EL (cell line): Measurements from ENCODE around the gene LSM14B.
"Not testable (repeated sequence)": the region's sequence is repeated elsewhere in the genome, so short reads cannot be mapped to it uniquely, and the experiment has no call there.

Source experiments
- DNase-seq: peaks from one replicate; pipeline ENCODE4 v3.0.0-alpha.2; 2016

LSM14B gene

DNA sequence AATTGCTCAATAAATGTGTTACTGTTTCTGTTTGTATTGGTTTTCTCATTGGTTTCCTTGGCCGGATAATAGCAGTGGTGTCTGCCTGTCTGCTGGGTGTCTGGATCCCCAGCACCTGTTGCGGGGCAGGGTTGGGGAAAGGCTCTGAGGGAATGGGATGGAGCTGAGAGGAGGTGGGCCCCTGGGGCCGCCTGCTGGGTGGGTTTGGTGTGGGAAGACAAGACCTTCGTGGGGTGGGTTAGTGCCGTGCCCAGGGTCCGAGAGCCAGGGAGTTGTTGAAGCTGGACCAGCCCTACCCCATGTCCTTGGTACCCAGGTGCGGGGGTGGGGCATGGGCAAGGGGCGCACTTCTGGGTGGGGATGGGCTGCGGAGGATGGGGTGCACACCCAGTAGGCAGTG, 25.3 kb downstream of the LSM14B start:
- no peak for DNase-seq

DNA sequence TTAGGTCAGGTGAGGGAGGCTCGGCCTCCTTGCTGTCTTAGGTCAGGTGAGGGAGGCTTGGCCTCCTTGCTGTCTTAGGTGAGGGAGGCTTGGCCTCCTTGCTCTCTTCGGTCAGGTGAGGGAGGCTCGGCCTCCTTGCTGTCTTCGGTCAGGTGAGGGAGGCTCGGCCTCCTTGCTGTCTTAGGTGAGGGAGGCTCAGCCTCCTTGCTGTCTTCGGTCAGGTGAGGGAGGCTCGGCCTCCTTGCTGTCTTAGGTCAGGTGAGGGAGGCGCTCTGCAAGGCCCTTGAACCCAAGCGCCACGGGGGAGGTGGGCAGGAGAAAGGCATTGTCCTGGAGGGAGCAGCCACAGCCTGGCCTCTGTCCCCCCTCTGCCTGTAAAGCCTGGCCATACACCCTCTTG, 26.1 kb downstream of the LSM14B start:
- DNase-seq, result not testable (repeated sequence)

DNA sequence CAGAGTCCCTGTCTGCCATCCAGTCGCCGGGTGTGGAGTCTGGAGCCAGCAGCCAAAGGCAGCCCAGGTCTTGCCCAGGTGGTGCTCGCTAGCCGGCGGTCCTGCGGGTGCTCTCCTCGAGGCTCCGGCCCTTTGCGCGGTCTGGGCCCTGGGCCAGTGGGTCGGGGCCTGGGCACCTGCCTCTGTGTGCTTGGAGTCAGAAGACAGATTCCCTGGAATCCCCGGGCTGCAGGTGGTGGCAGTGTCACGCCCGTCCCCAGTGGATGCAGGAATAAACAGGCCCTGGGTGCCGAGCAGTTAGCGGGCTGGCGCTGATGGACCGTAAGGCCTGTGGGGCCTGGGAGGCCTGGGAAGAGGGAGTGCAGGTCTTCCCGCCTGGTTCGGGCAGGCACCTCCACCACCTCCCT, 26.6 kb downstream of the LSM14B start:
- no peak for DNase-seq

DNA sequence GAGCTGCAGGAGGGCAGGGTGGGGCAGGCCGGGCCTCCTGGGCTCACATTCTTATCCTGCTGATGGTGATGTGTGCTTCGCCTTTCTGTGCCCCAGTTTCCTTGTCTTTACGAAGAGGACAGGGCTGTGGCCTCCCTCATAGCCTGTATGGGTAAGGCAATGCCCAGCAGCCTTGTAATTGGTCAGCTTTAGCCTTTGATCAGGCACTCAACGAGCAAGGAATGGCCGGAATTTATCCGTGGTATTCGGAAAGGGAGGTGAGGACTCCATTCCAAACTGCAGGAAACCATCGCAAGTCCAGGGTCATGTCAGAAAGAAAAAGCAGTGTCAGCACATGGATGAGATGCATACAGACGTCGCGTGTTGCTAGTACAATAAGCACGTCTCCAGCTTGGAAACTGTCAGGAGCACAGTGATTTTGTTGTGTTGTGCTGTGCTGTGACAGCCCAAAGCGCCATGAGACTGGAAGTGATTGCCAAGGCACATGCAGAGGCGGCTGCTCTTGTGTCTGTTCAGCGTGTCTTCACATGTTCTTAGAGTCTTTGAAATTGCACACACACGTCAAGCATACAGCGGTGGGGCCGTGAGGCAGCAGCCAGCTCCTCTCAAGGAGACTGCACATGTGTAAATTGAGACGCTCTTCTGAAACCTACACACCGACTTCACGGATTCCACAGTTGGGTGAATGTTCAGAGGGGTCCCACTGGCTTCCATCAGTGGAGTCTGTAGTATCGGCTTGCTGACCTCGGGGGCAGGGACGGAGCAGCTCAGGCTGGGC, 27.4 kb downstream of the LSM14B start:
- no peak for DNase-seq

DNA sequence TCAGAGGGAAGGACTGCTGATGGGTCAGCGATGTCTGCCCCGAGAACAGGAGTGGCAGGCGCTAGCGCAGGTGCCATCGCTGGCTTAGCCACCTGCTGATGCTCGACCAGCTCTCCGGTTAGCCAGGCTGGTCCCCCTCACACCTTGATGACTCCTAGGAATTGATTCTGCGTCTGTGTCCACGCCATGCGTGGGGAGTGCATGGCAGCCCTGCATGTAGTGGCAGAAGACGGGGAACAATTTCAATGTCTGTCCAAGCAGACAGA, 28.0 kb downstream of the LSM14B start:
- no peak for DNase-seq

DNA sequence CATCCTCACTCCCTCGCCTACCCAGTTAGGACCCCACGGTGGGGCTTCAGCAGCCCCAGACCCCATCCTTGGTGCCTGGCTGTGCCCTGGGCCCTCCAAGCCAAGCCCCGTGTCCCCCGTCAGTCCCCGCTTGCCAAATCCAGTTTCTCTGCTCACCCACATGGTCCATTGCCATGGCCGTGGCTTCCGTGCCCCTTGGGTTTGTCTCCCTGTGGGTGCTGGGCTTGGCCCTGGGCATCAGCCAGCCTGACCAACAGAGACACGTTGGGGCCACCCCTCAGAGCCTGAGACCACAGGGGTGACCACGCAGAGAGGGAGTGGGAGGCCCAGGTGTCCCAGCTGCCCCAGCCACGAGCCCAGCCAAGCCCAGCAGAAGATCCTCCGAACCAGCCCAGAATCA, 28.9 kb downstream of the LSM14B start:
- DNase-seq, result no peak

DNA sequence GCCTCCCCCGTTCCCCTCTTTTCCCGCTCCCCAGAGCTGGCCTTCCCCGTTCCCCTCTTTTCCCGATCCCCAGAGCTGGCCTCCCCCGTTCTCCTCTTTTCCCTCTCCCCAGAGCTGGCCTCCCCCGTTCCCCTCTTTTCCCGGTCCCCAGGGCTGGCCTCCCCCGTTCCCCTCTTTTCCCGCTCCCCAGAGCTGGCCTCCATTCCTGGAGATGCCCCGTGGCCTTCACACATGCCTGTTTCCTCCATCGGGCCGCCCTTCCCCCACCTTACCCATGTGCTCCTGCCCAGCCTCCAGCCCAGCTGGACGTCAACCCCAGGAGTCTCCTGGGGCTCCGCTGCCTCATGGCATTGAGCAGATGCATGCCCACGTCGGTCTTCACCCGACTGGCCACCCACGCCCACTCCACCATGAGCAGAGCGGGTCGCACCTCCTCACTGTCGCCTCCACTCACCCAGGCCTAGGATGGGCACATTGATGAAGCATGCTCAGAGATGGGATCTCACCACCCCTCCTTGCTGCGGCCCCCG, 29.6 kb downstream of the LSM14B start:
- no peak for DNase-seq

DNA sequence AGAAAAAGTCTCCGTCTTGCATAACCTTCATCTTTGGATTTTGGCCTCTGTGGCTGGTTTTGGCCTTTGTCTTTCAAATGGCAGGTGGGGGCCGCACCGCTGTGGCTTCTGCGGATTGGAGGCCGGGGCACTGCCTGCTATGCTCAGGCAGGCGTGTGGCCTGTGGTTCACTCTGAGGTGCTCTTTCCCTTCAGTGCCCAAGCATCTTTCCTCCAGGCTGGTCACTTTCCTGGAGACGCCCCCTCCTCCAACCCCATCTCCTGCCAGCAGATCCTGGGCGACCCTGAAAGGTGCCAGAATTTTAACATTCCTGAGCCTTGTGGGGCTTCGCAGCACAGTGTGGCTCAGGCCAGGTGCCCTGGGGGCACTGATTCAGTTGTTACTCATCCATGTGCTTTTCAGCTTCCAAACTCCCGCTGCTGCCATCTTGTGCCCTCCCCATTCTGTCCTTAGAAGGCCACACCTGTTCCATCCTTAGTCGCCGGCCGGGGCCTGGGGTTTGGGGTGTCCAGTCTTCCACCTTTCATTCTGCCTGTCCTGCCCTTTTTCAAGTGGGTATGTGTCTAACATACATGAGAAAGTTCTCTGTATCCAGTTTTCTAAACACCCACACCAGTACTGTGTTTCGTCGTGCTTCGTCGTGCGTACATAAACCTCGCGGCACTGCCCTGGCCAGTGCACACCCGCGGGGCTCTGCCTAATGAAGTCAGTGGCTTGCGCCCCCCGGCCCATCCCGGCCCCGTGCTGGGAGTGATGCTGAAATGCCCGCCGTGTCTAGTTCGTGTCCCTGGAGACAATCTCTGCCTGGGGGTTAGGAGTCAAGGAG, 33.4 kb downstream of the LSM14B start:
- peak; percentile 78 for DNase-seq

DNA sequence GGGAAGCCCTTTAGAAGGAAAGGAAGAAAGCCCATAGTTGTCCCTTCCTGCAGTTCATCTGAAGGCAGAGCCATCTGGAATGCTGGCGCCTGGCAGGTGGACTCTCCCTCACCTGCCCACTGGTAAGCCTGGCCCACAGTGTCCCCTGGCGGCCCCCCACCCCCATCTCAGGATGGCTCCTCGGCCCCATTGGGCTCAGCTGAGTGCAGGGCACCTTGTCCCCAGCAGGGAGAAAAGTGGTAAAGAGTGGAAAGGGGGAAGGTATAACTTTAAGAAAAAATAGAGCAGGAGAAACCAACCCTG, 33.9 kb downstream of the LSM14B start:
- DNase-seq, result no peak

DNA sequence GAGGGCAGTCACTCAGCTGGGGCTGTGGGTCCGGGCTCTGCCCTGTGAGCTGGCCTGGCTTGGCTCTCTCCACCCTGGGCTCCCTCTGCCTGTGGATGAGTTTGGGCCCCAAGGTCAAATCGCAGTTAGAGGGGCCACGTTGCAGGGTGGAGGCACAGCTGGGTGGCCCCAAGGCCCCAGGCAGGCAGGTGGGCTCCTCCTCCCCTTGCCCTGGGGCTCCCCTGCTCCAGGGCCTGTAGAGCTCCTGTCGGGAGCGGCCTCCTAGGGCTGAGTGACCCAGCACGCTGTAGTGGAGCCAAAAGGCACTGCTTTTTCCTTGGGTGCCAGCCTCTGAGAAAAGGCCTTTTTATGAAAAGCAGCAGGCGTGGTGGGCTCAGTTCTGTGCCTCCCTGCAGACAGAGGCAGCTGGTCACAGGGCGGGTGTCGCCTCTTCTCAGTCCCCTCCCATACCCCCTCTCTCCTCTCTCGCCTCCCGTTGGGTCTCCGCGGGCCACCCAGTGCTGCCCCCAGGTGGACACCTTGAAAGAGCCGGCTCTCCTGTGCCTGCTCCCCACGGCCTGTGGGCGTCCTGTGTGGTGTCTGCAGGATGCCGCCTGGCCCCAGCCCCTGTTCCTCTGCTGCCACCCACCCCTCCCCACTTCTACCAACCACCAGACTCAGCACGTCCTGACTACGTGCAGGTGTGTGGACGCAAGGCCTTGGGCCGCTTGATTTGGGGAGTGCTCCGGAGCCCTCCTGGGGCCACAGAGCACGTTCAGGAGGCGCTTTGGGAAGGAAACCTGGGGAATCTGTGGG, 34.5 kb downstream of the LSM14B start:
- DNase-seq, result peak; percentile 42

DNA sequence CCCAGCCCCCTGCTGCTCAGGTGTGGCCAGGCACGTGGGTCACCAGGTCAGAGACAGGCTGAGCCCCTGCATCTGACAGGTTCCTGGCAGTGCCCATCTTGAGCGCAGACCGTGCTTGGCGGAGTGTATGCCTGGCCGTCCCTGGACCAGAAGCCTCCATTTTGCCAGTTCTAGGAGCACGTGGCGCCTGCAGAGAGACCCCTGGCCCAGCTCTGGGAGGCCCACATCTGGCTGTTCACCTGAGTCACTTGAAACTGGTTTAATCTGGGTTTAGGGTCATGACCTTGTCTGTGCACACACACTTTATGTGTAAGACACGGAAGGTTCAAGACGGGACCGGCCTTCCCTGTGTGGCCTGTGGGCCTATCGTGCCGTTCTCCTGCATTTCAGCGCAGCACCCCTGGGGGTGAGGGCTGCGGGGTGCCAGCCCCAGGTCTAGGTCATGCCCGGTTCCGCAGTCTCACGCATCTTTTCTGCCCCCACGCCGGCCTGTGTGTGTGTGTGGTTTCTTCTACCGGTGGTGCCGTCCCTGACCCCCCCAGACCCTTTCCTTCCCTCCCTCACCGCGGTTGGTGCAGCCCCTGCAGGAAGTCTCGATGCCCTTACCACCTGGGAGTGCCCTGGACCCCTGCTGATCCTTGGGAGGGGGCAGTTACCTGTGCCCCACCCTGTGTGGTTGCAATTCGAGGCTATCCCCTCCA, 35.3 kb downstream of the LSM14B start:
- no peak for DNase-seq

DNA sequence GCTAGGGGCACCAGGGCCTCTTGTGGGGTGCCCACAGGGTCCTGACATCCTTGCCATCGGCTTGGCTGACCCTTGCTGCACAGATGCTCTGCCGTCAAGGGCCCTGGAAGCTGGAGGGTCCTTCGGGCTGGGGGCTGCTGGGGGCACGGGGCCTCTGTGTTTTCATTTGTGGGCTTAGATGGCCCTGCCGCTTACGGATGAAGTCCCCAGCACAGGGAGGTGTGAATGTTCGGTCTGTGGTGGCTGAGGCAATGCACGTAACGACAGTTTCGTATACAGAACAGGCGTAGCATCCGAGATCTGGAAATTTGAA, 35.8 kb downstream of the LSM14B start:
- no peak for DNase-seq

DNA sequence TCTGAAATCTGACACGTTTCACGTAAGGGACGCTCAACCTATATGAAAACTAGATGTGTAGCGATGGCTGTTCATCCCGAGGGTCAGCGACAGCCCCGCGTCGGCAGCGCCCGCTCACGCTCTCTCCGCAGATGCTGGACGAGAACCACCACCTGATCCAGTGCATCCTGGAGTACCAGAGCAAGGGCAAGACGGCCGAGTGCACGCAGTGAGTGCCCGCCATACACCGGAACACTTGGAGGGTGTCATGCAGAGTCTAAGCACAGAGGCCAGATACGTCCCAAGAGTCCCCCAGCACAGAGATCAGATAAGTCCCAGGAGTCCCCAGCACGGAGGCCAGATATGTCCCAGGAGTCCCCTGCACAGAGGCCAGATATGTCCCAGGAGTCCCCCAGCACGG, 36.3 kb downstream of the LSM14B start:
- DNase-seq, result no peak

DNA sequence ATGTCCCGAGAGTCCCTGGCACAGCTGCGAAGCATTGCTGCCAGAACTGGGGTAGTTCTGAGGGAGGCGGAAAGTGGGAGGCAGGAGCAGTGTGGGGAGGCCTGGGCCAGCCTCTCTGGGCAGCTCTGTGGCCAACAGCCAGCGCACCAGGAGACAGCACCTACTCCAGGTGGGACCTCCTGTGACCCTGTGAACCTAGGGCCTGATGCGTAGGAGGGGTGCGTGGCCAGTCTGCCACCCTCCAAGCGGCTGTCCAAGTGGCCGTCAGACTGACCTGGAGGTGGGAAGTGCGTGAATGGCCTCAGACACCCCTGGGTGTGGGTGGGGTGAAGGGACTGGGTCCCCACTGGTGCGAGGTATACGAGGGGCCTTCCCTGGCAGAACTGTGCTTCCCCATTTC, 36.8 kb downstream of the LSM14B start:
- no peak for DNase-seq

DNA sequence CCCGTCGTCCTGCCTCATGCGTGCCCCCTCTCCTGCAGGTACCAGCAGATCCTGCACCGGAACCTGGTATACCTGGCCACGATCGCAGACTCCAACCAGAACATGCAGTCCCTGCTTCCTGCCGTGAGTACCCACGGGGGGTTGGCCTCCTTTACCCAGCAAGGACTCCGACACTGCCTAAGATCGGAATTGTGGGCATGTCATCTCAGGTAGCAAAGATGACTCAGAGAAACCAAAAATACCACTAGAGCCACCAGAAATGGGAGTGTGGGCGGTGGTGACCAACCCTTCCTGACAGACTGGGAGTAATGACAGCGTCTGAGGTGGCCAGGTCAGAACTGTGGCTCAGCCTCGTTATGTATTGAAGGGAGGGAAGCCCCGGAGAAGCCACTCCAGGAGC, 37.6 kb downstream of the LSM14B start:
- peak; percentile 28 for DNase-seq

DNA sequence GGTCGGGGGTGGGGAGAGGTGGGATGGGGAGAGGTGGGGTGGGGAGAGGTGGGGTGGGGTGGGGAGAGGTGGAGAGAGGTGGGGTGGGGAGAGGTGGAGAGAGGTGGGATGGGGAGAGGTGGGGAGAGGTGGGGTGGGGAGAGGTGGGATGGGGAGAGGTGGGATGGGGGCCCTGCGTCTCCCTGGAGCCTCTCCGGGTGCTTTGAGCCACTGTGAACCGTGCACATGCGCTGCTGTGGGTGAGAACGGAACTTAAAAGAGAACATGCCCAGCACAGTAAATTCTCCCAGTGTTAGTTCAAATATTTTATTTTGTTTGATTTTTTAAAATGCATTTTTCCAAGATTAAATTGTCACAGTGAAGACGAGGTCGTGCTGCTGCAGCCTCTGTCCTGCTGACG, 38.0 kb downstream of the LSM14B start:
- no peak for DNase-seq

DNA sequence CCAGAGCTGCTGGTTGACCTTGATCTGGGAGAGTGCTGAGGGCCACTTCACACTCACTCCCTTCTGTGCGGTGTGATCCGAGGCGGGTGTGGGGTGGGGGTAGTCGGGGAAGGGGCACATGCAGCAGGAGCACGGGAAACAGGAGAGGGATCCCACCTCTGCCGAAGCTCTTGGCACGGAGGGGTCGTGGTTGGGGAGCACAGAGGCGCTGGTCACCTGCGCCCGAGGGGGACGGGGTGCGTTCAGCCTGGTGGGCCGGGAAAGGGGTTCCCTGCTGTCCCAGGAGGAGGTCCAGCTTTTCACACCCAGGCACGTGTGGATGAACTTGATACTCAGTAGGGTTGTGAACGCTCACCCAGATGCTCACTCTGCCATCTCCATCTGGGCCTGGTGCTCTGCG, 38.6 kb downstream of the LSM14B start:
- no peak for DNase-seq

DNA sequence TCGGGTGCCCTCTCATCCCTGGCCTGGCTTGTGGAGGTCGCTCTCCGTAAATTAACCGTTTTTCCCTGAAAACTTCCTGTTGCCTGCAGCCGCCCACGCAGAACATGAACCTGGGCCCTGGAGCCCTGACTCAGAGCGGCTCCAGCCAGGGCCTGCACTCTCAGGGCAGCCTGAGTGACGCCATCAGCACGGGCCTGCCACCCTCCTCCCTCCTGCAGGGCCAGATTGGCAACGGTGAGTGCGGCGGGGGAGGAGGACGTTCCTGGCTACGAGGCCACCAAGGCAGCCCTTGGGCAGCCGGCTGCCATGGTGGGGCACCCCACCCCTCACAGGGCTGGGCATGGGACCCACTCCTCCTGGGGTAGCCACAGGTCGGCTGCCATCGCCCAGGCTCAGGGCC, 39.1 kb downstream of the LSM14B start:
- peak; percentile 66 for DNase-seq

DNA sequence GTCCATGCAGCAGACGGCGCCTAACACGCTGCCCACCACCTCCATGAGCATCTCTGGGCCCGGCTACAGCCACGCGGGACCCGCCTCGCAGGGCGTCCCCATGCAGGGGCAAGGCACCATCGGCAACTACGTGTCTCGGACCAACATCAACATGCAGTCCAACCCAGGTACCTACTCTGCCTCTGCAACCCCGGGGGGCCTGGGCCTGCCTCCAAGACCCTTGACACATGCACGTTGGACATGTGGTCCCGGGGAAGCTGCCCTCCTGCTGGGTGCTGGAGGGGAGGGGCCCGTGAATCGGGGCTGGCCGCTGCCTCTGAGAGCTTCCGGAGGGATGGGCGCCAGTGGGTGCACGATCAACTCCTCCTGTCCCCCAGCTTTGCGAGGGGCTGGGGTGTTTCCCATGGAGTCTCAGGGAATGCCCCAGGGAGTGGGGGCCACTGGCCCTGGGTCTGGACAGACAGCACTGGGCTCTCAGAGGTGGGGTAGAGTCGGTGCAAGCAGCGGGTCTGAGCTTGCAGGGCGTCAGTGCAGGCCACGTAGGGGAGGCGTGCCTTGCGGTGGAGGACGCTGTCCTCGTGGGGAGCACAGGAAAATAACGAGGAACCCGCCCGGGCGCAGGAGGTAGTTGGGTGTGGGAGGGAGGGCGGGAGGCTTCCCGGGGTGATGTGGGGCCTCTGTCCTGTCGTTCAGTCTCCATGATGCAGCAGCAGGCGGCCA, 40.6 kb downstream of the LSM14B start:
- no peak for DNase-seq

DNA sequence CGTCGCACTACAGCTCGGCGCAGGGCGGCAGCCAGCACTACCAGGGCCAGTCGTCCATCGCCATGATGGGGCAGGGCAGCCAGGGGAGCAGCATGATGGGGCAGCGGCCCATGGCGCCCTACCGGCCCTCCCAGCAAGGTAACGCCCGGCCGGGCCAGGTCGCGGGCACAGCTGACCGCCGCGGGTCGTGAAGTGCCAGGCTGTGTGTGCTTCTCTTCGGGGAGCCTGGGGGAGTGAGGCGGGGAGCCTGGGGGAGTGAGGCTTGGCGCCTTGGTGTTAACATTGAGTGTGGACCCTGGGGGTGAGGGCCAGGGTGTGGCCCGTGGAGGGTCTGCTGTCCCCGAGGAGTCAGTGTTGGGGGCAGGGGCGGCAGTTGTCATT, 41.2 kb downstream of the LSM14B start:
- no peak for DNase-seq

DNA sequence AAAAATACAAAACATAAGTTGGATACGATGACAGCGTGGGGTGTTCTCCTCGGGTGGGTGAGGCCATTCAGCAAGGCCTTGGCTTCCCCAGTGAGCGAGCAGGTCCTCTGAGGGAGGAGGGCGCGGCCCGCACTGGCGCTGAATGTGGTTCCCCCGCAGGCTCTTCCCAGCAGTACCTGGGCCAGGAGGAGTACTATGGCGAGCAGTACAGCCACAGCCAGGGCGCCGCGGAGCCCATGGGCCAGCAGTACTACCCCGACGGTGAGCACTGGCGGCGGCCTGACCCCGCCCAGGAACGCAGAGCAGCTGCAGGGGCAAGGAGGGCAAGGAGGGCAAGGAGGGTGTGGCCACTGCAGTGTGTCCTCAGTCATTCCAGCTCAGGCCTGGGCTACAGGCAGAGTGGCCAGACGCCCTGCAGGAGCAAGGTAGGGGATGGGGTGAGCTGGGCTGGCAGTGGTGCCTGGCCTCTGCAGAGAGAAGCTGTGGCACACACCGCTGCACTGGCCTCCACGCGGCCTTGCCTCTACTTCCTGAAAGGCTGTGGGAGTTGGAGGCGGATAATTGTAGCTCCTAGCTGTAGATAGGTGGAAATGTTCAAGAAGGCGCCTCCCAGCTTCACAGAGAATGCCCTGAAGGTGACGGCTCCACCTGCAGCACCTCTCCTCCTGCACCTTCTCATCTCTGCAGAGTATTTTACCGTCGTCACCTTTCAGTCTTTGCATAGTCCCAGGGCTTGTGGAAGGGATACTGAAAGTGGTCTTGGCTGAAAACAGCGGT, 41.9 kb downstream of the LSM14B start:
- DNase-seq, result no peak
